Measurements from ENCODE around the gene AURKAIP1. TPM values are rescaled to one million over a fixed set of nuclear protein-coding genes. Genes with fewer than 3 reads are reported as not detected.

AURKAIP1 gene
- total RNA-seq, 1 experiment from 2014 or later: 196 TPM

DNA sequence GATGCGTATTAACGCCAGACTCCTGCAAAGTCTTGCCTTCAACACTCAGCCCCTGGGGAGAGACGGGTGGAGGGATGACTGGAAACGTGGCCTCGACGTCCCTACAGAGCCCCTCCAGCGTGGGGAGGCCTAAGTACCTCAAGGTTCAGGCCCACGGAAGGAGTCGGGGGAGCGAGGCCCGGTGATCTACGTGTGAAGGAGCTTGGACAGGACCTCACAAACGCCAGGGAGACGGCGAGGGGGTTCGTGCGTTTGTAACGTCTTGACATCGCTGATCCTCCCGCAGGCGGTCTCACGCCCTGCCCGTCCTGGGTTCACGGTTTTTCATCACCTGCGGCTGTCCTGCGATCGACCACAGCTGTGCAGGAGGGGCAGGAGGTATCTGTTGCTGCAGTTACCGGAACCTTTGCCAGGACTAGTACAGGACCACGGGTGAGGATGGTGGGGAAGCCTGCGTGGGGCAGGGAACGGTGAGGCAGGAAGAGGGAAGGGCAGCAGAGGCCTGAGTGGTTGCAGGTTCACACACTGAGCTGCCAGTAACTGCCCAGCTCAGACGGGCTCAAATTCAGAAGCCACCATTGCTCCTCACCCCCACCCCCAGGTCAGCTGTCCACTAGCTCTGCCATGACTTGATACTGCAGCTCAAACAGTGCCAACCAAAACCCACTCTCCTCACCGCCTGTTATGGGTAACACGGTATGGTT, 25.0 kb upstream of the AURKAIP1 start:
- Mint-ChIP-seq H3K4me1 (peaks cover 24 to 32% of the 10 kb centered on the region in 2 experiments), H3K27me3 (ENCODE audit: low read depth) (peaks cover 1% of the 10 kb centered on the region; the same call in 1 of the 2 replicates), H3K36me3 (ENCODE audit: insufficient read depth in 1 of 3, low read depth in 3 of 3) (peaks cover 50 to 88% (median 70%) of the 10 kb centered on the region in 3 experiments), H3K9me3 (peaks cover 0 to 2% of the 10 kb centered on the region in 2 experiments; a peak in 2 of 5 replicates), H3K27ac (peak overlapping the region; percentile 83 to 96 (median 93); a peak in 6 of 7 replicates), H3K4me3 (peak overlapping the region; percentile 90)
- Histone ChIP-seq H3K4ac (ENCODE audit: low read depth, low read length) (no peak overlapping the region), H3K4me1 (ENCODE audit: insufficient read depth, low read length) (no peaks in the 10 kb centered on the region), H3K56ac (ENCODE audit: insufficient read length, low read depth, low read length) (no peak overlapping the region), H4K8ac (replicated peaks; ENCODE audit: insufficient read length, low read depth, low read length) (no peak overlapping the region), H2BK15ac (ENCODE audit: low read depth, low read length) (no peak overlapping the region), H3K79me1 (ENCODE audit: insufficient read depth, low read depth, low read length, poor library complexity, severe bottlenecking) (peaks cover 12% of the 10 kb centered on the region), H2AFZ (ENCODE audit: low read length) (no peak overlapping the region), H3K9me3 (ENCODE audit: control insufficient read depth, low read depth, low read length) (no peaks in the 10 kb centered on the region), H3K4me2 (ENCODE audit: insufficient read depth, insufficient read length, low read length) (peak overlapping the region; percentile 69), H3K18ac (ENCODE audit: insufficient read length, low read depth, low read length) (no peak overlapping the region), H4K91ac (ENCODE audit: insufficient read length, low read depth, low read length) (no peak overlapping the region), H4K20me1 (ENCODE audit: control insufficient read depth, insufficient read depth, insufficient read length) (peaks cover 2% of the 10 kb centered on the region), H2BK20ac (ENCODE audit: low read depth, low read length, poor library complexity, severe bottlenecking) (no peak overlapping the region), H3K79me2 (ENCODE audit: insufficient read depth, low read length) (peaks cover 8% of the 10 kb centered on the region; the same call in 1 of the 2 replicates), H2BK12ac (ENCODE audit: insufficient read length, low read depth, low read length) (no peak overlapping the region), H3K27me3 (ENCODE audit: insufficient read depth, low read length) (no peaks in the 10 kb centered on the region), H2AK5ac (ENCODE audit: insufficient read length, low read length) (no peak overlapping the region), H4K5ac (ENCODE audit: insufficient read length, low read depth, low read length) (no peak overlapping the region), H2BK5ac (ENCODE audit: insufficient read length, low read length) (no peak overlapping the region), H2BK120ac (ENCODE audit: low read depth, low read length, poor library complexity, severe bottlenecking) (no peak overlapping the region), H3T11ph (ENCODE audit: low read length) (no peak overlapping the region), H3K23me2 (ENCODE audit: insufficient read length, low read depth, low read length, poor library complexity, severe bottlenecking) (peaks cover 11% of the 10 kb centered on the region), H3K27ac (ENCODE audit: insufficient read length, low read depth, low read length) (no peak overlapping the region), H3K9ac (ENCODE audit: extremely low read depth, insufficient read length, low read length) (peak overlapping the region; percentile 88), H3K23ac (ENCODE audit: insufficient read length, low read depth, low read length) (no peak overlapping the region), H3K14ac (ENCODE audit: insufficient read depth, low read length) (peak overlapping the region; percentile 76)
- TF ChIP-seq, protein P1, sequence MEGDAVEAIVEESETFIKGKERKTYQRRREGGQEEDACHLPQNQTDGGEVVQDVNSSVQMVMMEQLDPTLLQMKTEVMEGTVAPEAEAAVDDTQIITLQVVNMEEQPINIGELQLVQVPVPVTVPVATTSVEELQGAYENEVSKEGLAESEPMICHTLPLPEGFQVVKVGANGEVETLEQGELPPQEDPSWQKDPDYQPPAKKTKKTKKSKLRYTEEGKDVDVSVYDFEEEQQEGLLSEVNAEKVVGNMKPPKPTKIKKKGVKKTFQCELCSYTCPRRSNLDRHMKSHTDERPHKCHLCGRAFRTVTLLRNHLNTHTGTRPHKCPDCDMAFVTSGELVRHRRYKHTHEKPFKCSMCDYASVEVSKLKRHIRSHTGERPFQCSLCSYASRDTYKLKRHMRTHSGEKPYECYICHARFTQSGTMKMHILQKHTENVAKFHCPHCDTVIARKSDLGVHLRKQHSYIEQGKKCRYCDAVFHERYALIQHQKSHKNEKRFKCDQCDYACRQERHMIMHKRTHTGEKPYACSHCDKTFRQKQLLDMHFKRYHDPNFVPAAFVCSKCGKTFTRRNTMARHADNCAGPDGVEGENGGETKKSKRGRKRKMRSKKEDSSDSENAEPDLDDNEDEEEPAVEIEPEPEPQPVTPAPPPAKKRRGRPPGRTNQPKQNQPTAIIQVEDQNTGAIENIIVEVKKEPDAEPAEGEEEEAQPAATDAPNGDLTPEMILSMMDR (conservative IDR thresholded peaks at IDR 0.05): no peak
- DNase-seq: no peak
- no CpG with 5 or more reads among the region's 34 CpGs for WGBS (ENCODE audit: extremely low coverage, insufficient read length, low lambda C conversion rate)

All from H9 (cell line).